HG03060 (cell line): Measurements from ENCODE around the gene CCDC3.

Experiments
- ATAC-seq: cut with Tn5 transposase; IDR thresholded peaks from one replicate; pipeline ENCODE4 v1.9.1; 2021; ENCODE audit warnings: low read depth, moderate number of reproducible peaks; ENCODE audit not compliant: unreplicated experiment

CCDC3 gene

DNA sequence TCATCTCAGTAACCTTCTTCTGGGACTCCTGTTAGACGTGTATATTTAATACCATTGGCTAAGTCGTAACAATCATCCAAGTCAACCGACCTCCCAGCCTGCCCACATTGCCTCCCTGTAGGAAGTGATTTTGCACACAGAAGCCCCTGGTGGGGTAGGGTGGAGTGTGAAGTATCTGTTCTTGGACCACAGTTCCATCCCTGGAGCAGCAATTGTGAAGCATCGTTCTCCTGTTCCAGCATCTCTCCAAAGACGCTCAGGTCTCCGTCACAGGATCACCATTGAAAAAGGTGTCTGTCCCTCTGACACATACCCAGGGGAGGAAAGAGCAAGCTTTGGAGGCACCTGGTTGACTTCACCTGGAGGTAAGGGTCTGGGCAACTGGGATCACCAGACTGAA, 72.9 kb downstream of the CCDC3 start:
- ATAC-seq: no peak

DNA sequence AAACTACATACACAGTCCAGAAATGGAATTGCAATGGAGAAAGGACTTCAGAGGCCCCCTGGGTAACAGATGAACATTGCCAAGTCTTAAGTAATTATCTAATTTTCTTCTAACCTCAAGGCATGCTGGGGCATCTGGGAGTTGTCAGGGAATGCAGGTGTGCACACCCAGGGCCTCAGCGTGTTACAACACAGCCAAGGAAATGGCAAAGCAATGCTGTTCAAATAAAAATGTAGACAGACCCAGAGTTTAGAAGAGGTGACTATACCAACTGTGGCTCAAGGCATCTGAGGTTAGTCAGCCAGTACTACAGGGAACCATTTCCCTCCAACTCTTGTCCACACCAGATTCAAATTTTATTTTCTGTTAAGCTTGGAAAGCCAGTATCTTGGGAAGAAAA, 73.6 kb downstream of the CCDC3 start:
- no peak for ATAC-seq

DNA sequence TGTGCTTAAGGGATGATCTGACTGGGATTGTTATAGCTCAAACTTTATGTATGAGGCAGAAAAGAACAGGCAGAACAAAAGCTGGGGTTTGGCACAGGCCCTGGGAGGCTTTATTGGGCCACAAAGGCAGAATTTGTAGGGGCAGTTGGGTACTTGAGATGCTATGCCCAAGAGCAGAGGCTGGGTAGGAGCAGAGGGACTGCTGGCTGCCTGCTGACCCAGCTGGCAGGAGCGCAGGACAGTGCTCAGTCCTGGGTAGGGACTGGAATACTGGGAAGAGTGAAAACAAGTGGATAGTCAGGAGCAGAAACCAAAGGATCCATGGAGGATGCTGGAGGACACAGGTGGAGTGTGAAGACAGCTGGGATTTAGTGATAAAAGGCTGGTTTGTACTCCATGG, 75.7 kb downstream of the CCDC3 start:
- ATAC-seq: no peak

DNA sequence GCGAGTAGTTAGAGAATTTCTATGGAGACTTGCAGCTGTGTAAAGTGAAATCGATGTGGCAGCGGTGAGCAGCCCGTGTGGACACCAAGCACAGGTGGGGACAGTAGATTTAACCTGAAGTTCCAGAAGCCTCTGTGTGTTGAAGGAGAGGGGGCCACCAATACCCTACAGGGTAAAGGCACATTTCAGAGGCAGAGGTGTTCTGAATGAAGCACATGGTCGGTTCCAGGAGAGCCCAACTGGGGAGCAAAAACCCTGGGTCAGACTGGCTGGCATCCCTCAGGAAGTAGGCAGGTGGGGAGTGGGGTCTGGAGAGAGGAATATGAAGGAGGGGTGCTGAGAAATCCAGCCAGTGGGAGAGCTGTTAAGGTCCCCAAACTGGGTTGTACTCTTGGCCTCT, 76.6 kb downstream of the CCDC3 start:
- ATAC-seq: no peak

DNA sequence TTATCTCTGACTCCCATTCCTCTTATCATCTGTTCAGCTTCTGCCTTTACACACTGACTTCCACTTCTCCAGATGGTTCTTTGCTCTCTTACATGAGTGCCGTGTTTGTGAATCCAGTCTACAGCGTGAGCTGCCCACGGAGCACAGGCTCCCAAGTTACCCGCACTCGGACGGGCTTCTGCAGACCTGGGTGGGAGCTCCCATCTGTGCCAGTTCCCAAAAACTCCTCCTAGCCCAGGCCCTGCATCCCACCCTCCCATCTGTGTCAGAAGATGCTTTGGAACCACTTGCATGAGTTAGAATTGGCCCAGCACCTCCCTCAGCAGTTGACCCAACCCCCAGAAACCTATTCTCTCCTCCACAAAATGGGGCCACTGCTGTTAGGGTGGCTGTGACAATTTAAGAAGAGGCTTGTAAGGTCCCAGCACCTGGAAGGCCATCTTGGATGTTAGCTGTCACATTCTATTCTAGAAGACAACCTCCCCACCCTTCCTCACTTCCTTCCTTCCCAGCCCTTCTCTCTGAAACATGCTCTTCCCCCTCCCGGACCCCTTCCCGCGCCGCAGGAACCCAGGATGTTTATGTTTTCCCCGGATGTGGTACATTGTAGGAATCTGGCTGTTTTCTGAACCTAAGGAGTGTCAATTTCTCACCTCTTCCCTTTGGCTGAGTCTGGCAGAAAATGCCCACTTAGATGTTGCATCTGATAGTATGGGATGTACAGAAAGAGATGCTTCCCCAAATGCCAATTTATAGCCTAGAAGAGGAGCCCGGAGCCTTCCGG, 79.2 kb downstream of the CCDC3 start:
- ATAC-seq: no peak

DNA sequence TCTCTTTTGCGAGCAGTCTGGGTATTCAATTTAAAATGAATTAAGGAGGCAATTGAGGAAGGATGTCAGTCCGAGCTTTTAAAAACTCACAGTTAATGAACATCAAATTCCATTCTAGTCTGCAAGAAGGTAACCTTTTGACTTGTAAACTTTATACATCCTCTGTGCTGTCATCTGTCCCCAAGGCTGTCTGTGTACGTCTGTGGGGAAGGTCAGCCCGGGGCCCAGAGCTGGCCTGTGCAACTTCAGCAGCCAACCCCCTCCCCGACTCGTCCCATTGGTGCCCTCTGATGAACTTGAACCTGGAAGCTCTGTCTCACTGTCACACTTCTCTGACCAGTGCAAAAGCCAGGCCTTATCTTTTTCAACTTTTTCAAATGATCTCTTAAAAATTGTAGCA, 80.3 kb downstream of the CCDC3 start:
- no peak for ATAC-seq

DNA sequence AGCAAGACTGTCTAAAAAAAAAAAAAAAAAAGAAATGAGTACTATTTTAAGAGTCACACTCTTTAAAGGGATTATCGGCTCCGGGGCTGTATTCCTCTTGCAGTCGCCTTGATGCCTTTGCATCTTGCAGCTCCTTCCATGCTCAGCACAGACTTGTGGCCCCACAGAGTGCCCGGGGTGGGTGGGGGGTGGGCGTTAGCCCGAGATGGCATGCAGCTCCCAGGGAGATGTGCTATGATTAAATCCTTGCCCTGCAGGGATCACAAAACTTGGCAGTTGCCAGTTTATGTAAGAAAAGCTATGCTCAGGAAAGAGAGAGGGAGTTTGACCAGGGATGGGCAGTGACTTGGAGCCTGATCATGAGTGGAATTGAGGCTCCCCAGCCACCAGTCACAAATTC, 81.9 kb downstream of the CCDC3 start:
- no peak for ATAC-seq

DNA sequence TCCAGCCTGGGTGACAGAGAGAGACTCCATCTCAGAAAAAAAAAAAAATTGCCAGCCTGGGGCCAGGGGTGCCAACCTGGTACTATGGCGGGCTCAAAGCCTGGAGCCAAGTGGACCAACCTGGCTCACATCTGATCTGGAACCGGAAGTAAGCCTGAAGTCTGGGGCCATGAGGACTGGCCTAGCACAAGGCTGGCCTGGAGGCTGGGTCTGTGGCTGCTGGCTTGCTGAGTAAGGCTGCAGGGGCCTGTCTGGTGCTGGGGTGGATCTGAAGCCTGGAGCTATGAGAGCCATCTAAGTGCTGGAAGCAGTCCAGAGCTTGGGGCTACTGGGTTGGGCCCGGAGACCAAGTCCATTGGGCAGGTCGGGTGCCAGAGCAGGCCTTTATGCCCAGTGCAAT, 84.9 kb downstream of the CCDC3 start:
- ATAC-seq: no peak

DNA sequence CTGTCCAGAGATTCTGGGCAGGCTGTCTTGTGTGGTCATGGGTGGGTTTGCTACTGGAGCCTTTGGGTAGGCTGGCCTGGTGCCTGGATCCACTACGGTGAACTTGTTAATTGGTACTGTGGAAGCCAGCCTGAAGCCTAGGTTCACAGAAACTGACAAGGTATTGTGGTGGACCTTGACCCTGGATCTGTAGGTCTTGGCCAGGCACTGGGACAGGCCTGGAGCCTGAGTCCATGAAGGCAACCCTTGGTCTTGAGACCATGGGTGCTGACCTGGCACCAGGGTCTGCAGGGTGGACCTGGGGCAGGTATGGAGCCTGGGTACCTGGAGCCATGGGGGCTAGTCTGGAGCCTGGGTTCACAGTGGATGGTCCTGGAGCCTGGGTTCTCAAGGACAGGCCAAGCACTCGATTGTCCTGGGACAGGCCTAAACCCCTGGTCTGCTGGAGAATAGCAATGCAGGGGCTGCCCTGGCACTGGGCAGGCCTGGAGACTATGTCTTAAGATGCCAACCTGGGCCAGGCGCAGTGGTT, 85.8 kb downstream of the CCDC3 start:
- ATAC-seq: no peak

DNA sequence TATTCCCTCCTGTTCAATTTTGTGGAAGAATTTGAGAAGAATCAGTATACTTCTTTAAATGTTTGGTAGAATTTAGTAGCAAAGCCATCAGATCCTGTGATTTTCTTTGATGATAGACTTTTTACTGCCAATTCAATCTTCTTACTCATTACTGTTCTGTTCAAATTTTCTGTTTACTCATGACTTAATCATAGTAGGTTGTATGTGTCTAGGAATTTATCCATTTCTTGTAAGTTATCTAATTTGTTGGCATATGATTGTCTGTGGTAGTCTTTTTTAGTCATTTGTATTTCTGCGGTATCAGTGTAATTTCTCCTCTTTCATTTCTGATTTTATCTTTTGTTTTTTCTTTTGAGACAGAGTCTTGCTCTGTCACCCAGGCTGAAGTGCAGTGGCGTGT, 87.4 kb downstream of the CCDC3 start:
- ATAC-seq: no peak

DNA sequence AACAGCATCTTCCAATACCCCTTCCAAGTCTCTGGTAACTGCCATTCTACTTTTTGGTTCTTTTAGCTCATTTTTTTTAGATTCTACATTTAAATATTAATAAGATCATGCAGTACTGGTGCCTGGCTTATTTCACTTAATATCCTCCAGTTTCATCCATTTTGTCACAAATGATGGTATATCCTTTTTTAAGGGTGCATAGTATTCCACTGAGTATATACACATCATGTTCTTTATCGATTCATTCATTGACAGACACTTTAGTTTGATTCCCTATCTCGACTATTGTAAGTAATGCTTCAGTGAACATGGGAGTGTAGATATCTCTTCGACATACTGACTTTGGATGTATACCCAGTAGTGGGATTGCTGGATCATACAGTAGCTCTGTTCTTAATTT, 89.7 kb downstream of the CCDC3 start:
- no peak for ATAC-seq

DNA sequence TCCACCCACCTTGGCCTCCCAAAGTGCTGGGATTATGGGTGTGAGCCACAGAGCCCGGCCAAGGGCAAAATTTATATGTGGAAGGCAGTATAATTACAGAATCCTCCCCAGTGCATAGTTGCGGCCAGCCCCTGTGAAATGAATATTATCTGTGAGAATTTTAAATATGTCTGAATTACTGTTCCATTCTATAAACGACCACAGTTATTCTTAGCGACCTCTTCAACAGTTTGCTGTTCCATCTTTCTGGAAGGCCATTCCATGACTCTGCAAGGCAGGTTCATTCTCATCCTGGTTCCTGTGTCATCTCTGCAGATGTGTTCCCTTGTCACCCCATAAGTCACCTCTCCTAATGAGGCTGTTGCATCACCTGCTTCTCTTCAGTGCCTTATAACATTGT, 90.7 kb downstream of the CCDC3 start:
- ATAC-seq: no peak

DNA sequence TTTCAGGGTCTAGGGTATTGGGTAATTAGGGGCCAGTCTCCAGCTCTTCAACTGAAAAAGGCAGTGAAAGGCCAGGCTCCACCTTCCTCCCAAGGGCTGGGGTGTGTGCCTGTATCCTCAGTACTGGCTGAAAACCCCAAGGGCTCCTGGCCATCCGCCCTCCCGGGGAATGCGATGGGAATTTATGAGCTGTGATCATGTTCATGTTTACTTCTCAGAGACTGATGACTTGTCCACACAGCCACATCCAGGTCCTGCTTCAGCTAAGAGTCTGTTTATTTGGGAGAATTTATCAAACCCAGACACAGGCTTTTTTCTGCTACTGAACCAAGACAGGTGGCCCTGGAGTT, 91.7 kb downstream of the CCDC3 start:
- no peak for ATAC-seq

DNA sequence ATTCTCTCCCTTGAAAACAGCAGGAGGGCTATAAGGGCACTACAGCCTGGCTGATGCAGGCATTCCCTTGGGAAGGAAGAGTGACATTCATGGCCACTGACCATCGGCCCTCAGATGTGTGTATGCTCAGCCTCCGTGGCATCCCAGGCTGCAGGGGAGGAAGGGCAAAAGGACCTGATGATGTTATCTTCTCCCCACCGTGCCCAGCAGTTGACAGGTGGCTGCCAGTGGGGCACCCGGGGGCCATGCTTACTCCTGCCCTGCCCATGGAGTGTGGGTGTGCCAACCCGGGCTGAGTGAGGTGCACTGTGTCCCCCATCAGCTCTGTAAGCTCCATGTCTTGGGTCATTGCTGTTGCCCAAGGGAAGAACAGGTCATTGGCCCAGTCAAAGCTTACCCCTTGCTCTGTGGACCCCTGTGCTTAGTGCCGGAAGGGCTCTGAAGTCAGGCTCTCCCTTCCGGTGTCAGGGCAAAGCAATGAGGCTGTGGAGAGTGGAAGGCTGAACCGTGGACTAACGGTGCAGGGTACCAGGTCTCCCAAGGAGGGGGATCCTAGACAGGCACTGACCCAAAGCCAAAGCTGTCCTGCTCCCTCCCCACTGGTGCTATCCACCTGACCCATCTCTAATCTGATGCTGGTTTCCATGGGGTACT, 92.2 kb downstream of the CCDC3 start:
- ATAC-seq: no peak

DNA sequence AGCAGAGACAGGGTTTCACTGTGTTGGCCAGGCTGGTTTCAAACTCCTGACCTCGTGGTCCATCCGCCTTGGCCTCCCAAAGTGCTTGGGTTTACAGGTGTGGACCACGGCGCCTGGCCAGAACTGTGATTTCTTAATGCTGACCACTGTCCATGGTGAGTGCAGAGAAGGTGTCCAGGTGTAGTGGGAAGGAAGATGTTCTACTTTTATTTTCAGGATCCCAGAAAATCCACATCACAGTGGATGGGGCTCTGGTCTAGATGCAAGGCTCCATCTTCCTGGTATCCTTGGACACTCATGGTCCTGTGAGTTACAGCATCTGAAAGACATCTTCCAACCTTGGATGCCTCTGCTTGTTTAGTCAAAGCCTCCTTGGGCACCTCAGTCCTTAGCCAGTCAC, 92.7 kb downstream of the CCDC3 start:
- no peak for ATAC-seq

DNA sequence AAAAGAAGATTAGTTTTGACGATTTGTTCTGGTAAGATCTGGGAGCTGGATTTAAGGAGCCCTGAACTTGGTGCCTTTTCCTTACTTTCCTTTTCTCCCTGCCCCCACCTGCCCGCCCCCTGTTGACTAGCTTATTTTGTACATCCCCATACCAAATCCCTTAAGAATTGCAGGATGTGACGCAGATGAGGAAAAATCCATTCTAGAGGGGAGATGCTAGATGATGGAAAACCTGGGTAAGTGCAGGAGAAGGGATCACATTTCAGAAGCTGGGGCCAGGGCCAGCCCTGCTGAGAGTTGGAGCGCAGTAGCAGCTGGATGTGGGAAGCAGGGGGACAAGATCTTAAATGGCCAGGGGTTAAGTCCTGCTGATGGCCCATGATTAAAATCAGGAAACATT, 93.9 kb downstream of the CCDC3 start:
- ATAC-seq: no peak

DNA sequence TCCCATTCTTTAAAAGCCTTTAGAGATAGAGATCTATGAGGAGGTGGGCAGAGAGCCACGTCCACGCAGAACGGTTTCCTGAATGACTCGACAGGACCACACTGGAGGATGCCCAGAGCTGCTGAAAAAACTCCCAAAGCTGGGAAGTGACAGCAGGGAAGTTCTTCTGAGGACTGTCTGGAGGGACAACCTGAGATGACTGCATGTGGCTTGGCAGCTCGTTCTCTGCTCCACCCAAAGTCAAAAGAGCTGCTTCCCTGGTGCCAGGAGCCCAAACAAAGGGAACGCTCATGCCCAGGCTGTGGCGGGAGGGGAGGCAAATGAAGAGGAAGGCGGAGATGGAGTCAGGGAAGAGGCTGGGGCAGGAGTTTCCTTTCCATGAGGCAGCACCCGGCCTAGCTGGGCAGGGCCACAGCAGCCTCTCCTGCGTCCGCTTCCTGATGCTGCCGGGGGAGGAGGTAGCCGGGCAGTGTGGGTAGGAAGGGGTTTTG, 95.4 kb downstream of the CCDC3 start:
- no peak for ATAC-seq

DNA sequence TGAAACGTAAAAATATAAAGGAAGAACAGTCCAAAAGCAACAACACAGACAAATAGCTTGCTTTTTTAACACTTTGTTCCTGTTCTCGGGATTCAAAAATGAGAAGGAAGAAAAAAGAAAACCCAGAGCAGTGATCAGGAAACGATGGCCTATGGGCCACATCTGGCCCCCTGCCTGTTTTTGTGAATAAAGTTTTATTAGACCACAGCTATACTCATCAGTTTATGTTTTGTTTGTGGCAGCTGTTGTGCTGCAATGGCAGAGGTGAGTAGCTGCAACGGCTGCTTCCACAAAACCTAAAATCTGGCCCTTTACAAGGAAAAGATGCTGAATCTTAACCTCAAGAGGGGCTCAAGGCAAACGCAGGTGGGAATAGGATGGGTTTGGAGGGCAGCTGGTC, 96.4 kb downstream of the CCDC3 start:
- ATAC-seq: no peak

DNA sequence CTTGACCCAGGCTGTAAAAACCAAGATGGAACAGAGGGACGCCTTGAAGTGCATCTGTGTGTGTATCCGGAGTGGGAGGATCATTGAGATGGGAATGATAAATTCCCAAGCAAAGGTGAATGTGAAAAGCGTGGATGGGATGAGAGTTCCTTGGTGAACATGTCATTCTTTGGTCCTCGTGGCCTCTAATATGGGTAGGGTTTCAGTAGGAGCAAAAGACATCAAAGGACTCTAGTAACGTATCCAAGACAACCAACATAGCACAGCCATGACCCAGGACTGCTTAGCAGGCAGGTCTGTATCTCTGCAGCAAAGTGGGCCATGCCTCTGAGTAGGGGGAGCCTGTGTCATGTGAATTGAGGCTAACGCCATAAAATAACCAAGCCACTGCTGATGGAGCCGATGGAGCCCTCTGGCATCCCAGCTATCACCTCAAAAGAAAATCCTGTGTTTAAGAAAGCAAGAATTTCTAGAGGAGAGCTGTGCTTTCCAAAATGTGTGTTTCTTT, 98.6 kb downstream of the CCDC3 start:
- ATAC-seq: no peak

DNA sequence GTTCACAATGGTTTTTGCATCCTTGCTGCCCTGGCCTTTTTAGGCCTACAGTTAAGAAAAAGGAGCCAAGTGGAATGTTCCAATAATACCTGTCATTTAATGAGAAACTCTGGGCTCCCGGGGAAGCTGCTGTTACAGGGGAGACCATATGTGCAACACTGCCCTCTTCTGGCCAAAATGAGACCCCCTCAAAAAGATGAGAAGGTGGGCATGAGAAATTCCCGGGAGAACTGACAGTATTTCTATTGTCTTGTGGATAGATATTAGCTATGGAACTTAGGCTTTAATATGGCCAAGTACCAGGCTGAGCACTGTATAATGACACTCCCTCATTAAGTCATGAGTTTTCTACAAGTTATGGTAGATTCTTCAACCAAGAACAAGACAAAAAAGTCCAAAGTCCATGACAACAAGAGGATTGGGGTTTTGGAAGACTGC, 99.4 kb downstream of the CCDC3 start:
- no peak for ATAC-seq

DNA sequence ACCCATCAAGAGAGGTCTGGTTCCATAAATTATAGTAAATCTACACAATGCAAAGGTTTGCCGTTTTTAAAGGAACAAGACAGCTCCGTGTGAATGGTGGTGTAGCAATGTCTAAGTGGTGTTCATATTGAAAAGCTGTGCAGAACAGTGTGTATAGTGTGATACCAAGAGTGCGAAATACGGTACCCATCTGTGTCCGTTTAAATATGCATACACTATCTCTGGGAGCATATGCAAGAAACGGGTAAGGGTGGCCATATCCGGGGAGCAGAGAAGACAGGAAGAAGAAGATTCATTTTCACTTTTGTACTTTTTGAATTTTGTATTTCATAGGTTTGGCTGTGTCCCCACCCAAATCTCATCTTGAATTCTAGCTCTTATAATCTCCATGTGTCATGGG, 102.0 kb downstream of the CCDC3 start:
- ATAC-seq: no peak

DNA sequence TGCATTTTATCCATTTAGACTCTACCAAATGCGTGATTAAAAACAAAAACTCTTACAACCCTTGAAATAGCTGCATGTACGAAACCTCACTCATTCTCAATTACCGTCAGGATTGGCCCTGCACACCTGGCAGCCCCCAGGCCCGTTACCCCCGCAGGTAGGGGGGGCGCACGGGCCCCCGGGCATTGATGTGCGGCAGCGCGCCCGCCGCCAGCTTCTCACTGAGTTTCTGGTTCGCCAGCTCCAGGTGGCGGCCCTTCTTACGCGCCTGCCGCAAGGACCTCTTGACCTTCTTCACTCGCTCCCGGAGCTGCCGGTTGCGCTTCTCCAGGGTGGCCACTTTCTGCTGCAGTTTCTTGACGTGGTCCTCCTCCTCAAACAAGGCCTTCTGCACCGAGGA, 103.2 kb downstream of the CCDC3 start:
- no peak for ATAC-seq
